ENCODE results near the gene MTMR6.

DNA sequence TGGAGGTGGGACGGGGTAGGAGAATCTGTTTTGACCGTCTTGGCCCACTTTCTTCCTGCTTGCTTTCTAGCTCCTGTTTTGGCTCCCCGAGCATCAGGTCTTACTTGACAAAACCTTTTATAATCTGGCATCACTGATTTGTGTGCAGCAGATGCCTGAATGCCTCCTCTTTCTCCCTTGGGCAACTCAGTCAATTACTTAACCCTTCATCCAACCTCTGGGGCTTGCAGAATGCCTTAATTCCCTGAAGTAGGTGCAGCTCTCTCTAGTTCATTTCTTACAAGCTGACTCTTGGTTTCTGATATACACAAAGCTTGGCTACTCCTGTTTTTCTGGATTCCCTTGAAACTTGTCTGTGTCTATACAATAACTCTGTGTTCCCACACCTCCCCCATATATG is 8.4 kb upstream of the MTMR6 start:
- TF ChIP-seq TAF1 (IDR thresholded peaks at IDR 0.05; ENCODE audit: low read depth) (no peak), MAX (IDR thresholded peaks at IDR 0.05) (no peak), TEAD4 (IDR thresholded peaks at IDR 0.05) (no peak), CREB1 (IDR thresholded peaks at IDR 0.05; ENCODE audit: low read depth) (no peak), TCF12 (IDR thresholded peaks at IDR 0.05; ENCODE audit: low read depth) (no peak), YY1 (IDR thresholded peaks at IDR 0.05; ENCODE audit: low read depth) (no peak)
- TF ChIP-seq, protein P1, sequence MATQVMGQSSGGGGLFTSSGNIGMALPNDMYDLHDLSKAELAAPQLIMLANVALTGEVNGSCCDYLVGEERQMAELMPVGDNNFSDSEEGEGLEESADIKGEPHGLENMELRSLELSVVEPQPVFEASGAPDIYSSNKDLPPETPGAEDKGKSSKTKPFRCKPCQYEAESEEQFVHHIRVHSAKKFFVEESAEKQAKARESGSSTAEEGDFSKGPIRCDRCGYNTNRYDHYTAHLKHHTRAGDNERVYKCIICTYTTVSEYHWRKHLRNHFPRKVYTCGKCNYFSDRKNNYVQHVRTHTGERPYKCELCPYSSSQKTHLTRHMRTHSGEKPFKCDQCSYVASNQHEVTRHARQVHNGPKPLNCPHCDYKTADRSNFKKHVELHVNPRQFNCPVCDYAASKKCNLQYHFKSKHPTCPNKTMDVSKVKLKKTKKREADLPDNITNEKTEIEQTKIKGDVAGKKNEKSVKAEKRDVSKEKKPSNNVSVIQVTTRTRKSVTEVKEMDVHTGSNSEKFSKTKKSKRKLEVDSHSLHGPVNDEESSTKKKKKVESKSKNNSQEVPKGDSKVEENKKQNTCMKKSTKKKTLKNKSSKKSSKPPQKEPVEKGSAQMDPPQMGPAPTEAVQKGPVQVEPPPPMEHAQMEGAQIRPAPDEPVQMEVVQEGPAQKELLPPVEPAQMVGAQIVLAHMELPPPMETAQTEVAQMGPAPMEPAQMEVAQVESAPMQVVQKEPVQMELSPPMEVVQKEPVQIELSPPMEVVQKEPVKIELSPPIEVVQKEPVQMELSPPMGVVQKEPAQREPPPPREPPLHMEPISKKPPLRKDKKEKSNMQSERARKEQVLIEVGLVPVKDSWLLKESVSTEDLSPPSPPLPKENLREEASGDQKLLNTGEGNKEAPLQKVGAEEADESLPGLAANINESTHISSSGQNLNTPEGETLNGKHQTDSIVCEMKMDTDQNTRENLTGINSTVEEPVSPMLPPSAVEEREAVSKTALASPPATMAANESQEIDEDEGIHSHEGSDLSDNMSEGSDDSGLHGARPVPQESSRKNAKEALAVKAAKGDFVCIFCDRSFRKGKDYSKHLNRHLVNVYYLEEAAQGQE (IDR thresholded peaks at IDR 0.05; ENCODE audit: low read depth), result no peak
